Parathyroid adenoma (tissue), 2 donors: Measurements from ENCODE around the gene NPR2.

Source experiments
- H2AFZ ChIP-seq: fragments of 300-600 bp; sonication (generic); one replicate; pipeline ENCODE4 v1.7.0; 2017; ENCODE audit warnings: antibody characterized with exemption, mild to moderate bottlenecking
- H3K27ac ChIP-seq: fragments of 300-600 bp; sonication (generic); one replicate; pipeline ENCODE4 v1.7.0; 2017
- H3K27me3 ChIP-seq: fragments of 300-600 bp; sonication (generic); one replicate; pipeline ENCODE4 v1.7.0; 2017; ENCODE audit warnings: low read length; ENCODE audit not compliant: control insufficient read depth, insufficient read depth
- H3K36me3 ChIP-seq: fragments of 300-600 bp; sonication (generic); one replicate; pipeline ENCODE4 v1.7.0; 2017; ENCODE audit warnings: low read length; ENCODE audit not compliant: control insufficient read depth, insufficient read depth
- H3K4me1 ChIP-seq: fragments of 300-600 bp; sonication (generic); one replicate; pipeline ENCODE4 v1.7.0; 2017; ENCODE audit warnings: control low read depth
- H3K4me2 ChIP-seq: fragments of 300-600 bp; sonication (generic); one replicate; pipeline ENCODE4 v1.7.0; 2017; ENCODE audit warnings: low read length
- H3K4me3 ChIP-seq: fragments of 300-600 bp; sonication (generic); one replicate; pipeline ENCODE4 v1.7.0; 2017; ENCODE audit warnings: low read depth, low read length
- H3K79me2 ChIP-seq: fragments of 300-600 bp; sonication (generic); one replicate; pipeline ENCODE4 v1.7.0; 2017; ENCODE audit warnings: control low read depth
- H3K9ac ChIP-seq: fragments of 300-600 bp; sonication (generic); one replicate; pipeline ENCODE4 v1.7.0; 2017; ENCODE audit warnings: mild to moderate bottlenecking
- H3K9me3 ChIP-seq: fragments of 300-600 bp; sonication (generic); one replicate; pipeline ENCODE4 v1.7.0; 2017; ENCODE audit warnings: low read length; ENCODE audit not compliant: control insufficient read depth
- TF ChIP-seq, protein P1 (sequence below): fragments of 300-600 bp; sonication (generic); IDR thresholded peaks from one replicate; pipeline ENCODE4 v1.7.0; 2017; ENCODE audit warnings: antibody characterized with exemption, mild to moderate bottlenecking
- donor health status: primary hyperparathyroidism.

Gene NPR2

DNA sequence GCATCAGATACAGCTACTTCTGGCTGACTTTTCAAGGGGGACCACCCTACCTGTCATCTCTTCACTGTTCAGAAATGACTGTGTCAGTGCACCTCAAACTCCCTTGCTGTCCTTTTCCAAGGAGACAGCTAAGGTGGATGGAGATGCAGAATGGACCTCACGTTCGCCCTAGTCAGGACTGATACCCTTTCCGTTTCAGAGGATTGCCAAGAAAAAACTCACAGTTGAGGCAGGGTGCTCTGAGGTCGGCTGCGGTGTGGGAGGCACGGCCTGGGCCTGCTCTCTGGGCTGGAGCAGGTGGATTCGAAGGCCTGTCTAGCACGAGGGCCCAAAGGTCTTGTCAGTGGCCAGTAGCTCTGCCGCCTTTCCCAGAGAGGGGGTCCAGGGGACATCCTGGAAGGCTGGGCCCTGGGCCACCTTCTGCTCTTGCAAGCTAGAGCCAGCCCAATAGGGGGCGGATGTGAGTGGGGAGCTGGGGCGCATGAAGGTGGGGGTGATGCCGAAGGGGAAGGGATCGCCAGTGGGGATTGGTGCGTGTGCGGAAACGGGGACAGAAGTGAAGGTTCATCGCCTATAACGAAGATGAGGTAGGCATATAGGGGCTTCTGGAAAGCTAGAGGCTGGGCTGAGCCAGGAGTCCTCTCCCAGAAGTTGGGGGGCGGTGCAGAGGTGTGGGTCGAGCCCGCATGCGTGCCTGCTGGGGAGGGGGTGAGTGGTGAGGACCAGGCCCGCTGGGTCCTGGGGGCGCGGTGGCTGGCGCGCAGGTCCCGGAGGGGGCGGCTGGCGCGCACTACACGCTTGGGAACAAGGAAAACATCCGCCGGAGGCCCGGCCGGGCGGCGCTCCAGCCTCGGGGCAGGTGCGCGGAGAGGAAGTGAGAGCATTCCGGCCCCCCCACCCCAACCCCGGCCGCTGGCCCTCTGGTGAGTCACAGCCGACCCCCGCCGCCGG, 34.8 kb upstream of the NPR2 start:
- Histone ChIP-seq H3K79me2 (no peaks in the 10 kb centered on the region), H2AFZ (peak overlapping the region; percentile 65), H3K4me2 (peak overlapping the region; percentile 96), H3K9ac (peak overlapping the region; percentile 19), H3K27ac (peak overlapping the region; percentile 83), H3K4me3 (peak overlapping the region; percentile 72), H3K4me1 (no peaks in the 10 kb centered on the region), H3K27me3 (no peaks in the 10 kb centered on the region), H3K9me3 (no peaks in the 10 kb centered on the region), H3K36me3 (no peaks in the 10 kb centered on the region)
- TF ChIP-seq, protein P1, sequence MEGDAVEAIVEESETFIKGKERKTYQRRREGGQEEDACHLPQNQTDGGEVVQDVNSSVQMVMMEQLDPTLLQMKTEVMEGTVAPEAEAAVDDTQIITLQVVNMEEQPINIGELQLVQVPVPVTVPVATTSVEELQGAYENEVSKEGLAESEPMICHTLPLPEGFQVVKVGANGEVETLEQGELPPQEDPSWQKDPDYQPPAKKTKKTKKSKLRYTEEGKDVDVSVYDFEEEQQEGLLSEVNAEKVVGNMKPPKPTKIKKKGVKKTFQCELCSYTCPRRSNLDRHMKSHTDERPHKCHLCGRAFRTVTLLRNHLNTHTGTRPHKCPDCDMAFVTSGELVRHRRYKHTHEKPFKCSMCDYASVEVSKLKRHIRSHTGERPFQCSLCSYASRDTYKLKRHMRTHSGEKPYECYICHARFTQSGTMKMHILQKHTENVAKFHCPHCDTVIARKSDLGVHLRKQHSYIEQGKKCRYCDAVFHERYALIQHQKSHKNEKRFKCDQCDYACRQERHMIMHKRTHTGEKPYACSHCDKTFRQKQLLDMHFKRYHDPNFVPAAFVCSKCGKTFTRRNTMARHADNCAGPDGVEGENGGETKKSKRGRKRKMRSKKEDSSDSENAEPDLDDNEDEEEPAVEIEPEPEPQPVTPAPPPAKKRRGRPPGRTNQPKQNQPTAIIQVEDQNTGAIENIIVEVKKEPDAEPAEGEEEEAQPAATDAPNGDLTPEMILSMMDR: peak; percentile 53

DNA sequence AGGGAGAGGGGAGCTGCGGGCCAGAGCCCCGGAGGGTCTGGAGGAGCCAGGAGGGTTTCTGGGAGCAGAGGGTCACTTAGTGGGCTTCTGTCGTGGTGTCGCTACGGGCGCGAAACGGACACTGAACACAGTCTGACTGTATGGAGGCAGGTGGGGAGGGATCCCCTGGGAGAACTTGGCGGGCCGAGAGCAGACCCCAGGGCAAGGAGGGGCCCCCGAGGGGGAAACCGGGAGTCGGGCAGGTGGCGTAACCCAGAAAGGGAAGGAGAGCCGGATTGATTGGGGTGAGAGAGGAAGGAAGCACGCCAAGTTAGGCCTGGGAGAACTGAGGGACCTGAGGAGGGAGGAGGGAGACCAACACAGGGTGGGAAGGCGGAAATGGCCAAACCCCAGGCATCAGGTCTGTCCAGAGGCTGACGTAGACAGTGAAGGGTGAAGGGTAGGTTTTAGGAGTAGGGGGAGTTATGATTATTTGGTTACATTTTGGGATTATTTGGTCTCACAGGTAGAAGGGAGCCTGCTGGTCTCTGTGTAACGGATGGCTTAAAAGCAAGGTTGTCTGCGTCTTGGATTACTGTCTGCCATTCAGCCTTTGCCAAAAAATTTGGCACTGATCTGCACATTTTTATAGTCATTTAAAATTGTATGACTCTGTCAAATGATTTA, 34.0 kb upstream of the NPR2 start:
- H3K4me1 ChIP-seq: no peaks in the 10 kb centered on the region
- no peaks in the 10 kb centered on the region for H3K9me3 ChIP-seq
- TF ChIP-seq, protein P1: no peak

DNA sequence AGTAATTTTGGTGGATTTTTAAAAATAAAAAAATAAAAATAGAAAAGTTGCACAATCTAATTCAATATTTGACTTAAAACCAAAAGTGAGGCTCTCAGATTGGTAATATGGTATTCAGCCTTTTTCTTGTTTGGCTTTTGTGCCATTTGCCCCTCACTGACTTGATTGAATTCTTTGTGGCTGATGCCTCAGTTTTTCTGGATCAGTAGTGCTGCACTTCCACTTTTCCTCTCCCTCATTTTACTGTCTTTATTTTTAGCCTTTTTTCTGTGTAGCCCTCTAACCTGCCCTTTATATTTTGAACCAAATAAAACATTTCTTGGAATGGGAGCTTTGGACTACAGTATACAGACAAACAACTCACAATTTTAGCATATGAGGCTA, 33.5 kb upstream of the NPR2 start:
- Histone ChIP-seq H3K9ac (no peak overlapping the region), H3K27me3 (no peaks in the 10 kb centered on the region), H3K79me2 (no peaks in the 10 kb centered on the region), H3K9me3 (no peaks in the 10 kb centered on the region), H3K4me1 (no peaks in the 10 kb centered on the region), H3K27ac (no peak overlapping the region), H3K4me3 (peak overlapping the region; percentile 72), H2AFZ (no peak overlapping the region), H3K36me3 (no peaks in the 10 kb centered on the region), H3K4me2 (peak overlapping the region; percentile 96)
- TF ChIP-seq, protein P1: no peak

More for the DNA sequence above, 34.0 kb upstream of the NPR2 start:
- H3K27ac ChIP-seq: peak overlapping the region; percentile 83
- peak overlapping the region; percentile 19 for H3K9ac ChIP-seq
- H3K79me2 ChIP-seq: no peaks in the 10 kb centered on the region
- peak overlapping the region; percentile 65 for H2AFZ ChIP-seq
- H3K4me3 ChIP-seq: peak overlapping the region; percentile 72
- peak overlapping the region; percentile 96 for H3K4me2 ChIP-seq
- H3K36me3 ChIP-seq: no peaks in the 10 kb centered on the region
- H3K27me3 ChIP-seq: no peaks in the 10 kb centered on the region

DNA sequence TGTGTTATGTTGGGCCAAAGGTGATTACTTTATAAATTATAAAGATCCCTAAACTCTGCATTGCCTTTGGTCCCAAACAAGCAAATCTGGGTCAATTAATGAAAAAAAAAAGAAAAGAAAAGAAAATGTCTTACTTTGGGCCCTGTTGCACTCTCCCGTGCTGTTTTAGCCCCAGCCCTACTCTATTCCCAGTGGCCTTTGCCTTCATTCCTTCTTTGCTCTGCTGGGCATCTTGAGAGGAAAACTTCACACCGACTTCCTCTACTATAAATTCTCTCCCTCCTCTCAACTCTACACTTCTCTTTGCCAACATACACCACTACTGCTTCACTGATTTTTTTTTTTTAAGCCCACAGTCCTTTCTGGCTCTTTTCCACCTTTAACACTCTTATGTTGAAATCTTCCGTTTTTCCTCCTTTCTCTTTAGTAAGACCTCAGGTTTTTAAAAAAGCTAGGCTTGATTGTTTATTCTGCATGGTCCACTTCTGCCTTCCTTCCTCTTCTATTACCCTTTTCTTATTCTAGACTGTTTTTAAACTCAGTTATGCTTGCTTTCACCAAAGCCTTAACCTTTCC, 32.8 kb upstream of the NPR2 start:
- no peaks in the 10 kb centered on the region for H3K4me1 ChIP-seq
- no peak overlapping the region for H3K9ac ChIP-seq
- no peak overlapping the region for H3K27ac ChIP-seq
- H3K79me2 ChIP-seq: no peaks in the 10 kb centered on the region
- no peak overlapping the region for H3K4me3 ChIP-seq
- H3K4me2 ChIP-seq: no peak overlapping the region
- H3K27me3 ChIP-seq: no peaks in the 10 kb centered on the region
- H3K36me3 ChIP-seq: no peaks in the 10 kb centered on the region
- no peak overlapping the region for H2AFZ ChIP-seq
- H3K9me3 ChIP-seq: no peaks in the 10 kb centered on the region
- TF ChIP-seq, protein P1: no peak
